WERI-Rb-1 (cell line): ENCODE measurements around the gene PPP1R9A.
A peak's percentile ranks its signal among the peaks of the same experiment; 100 is the strongest.

Source experiments
- DNase-seq: peaks from one replicate; pipeline ENCODE4 v3.0.0-alpha.2; 2020
- H3K27ac ChIP-seq: fragments of 250-450 bp; sonication (Bioruptor Pico); 2 replicates; pipeline ENCODE4 v1.5.1; 2020; ENCODE audit warnings: mild to moderate bottlenecking, moderate library complexity
- H3K27me3 ChIP-seq: fragments of 250-450 bp; sonication (Bioruptor Pico); 2 replicates; pipeline ENCODE4 v1.5.1; 2021; ENCODE audit warnings: mild to moderate bottlenecking, low read depth, moderate library complexity; ENCODE audit not compliant: insufficient read depth, severe bottlenecking
- H3K36me3 ChIP-seq: fragments of 250-450 bp; sonication (Bioruptor Pico); 2 replicates; pipeline ENCODE4 v1.5.1; 2020; ENCODE audit warnings: mild to moderate bottlenecking, moderate library complexity
- H3K4me3 ChIP-seq: 2 replicates; pipeline ENCODE4 v1.5.1; 2011; ENCODE audit warnings: low read depth, mild to moderate bottlenecking, control low read depth, low read length
- H3K9me3 ChIP-seq: fragments of 250-450 bp; sonication (Bioruptor Pico); 2 replicates; pipeline ENCODE4 v1.5.1; 2021; ENCODE audit warnings: mild to moderate bottlenecking, moderate library complexity; ENCODE audit not compliant: severe bottlenecking
- TF ChIP-seq, protein P1 (sequence below): IDR thresholded peaks from 2 replicates; pipeline ENCODE4 v1.5.1; 2011; ENCODE audit warnings: low read depth, mild to moderate bottlenecking, control low read depth, inconsistent platforms, low read length

The PPP1R9A gene

DNA sequence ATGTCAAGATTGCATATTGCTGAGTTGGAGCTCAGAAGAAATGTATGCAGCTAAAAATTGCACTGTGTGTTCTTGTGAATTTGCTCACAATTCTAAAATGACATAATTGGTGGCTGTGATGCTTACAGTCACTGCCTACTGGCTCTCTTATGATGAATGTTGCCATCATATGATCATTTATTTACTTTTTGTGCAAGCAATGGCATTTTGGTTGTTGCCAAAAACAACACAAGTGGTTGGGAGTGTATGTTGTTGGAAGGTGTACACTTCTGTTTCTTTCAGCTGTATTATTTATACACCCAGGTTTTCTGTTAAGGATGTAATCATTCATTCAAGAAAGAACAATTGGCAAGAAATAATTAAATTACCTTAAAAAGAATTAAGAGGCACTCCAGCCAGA is 388.0 kb downstream of the PPP1R9A start:
- DNase-seq: no peak
- Histone ChIP-seq H3K27me3 (no peaks in the 10 kb centered on the region), H3K27ac (no peak overlapping the region), H3K9me3 (no peaks in the 10 kb centered on the region), H3K4me3 (no peak overlapping the region), H3K36me3 (peaks cover 4% of the 10 kb centered on the region; the same call in 1 of the 2 replicates)
- TF ChIP-seq, protein P1, sequence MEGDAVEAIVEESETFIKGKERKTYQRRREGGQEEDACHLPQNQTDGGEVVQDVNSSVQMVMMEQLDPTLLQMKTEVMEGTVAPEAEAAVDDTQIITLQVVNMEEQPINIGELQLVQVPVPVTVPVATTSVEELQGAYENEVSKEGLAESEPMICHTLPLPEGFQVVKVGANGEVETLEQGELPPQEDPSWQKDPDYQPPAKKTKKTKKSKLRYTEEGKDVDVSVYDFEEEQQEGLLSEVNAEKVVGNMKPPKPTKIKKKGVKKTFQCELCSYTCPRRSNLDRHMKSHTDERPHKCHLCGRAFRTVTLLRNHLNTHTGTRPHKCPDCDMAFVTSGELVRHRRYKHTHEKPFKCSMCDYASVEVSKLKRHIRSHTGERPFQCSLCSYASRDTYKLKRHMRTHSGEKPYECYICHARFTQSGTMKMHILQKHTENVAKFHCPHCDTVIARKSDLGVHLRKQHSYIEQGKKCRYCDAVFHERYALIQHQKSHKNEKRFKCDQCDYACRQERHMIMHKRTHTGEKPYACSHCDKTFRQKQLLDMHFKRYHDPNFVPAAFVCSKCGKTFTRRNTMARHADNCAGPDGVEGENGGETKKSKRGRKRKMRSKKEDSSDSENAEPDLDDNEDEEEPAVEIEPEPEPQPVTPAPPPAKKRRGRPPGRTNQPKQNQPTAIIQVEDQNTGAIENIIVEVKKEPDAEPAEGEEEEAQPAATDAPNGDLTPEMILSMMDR: no peak

DNA sequence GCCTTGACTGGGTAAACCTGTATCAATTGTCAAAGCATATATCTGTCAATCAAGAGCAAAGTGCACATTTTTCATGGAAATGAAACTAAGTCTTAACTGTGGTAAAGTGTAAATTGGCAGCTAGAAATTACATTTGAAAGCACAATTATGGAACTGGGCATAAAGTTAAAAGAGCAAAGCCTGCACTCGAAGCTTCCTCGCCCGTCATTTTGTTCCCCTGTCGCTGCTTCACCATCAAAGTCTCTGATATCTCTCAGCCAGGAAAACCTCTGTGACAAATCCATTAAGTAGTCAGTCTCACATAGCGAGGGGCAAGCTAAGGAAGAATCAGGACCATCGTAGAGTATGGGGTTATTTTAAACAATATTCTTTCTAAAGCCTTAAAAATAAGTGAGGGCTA is 389.1 kb downstream of the PPP1R9A start:
- H3K27me3 ChIP-seq: no peaks in the 10 kb centered on the region
- no peaks in the 10 kb centered on the region for H3K9me3 ChIP-seq
- TF ChIP-seq, protein P1: no peak
- H3K27ac ChIP-seq: no peak overlapping the region
- no peak overlapping the region for H3K4me3 ChIP-seq
- no peak for DNase-seq
- no peaks in the 10 kb centered on the region for H3K36me3 ChIP-seq

DNA sequence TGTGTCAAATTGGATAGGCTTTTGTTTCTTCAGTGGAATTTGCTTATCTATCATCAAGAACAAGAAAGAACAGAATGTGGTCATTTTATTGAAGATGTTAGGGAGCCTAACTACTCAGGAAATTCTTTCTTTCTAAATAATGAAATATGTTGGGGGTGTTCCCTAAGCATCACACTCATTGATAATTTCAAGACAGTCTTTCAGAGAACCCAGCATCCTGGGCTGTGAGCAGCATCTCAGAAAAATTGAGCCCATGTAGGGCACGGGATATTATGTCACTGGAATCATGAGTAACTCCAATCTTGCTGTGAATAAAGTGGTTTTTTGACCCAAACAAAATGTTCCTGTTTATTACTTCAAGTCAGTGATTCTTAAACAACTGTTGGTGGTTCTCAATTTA is 389.6 kb downstream of the PPP1R9A start:
- TF ChIP-seq, protein P1: no peak
- Histone ChIP-seq H3K4me3 (no peak overlapping the region), H3K27me3 (no peaks in the 10 kb centered on the region), H3K9me3 (no peaks in the 10 kb centered on the region), H3K36me3 (no peaks in the 10 kb centered on the region), H3K27ac (no peak overlapping the region)
- no peak for DNase-seq

DNA sequence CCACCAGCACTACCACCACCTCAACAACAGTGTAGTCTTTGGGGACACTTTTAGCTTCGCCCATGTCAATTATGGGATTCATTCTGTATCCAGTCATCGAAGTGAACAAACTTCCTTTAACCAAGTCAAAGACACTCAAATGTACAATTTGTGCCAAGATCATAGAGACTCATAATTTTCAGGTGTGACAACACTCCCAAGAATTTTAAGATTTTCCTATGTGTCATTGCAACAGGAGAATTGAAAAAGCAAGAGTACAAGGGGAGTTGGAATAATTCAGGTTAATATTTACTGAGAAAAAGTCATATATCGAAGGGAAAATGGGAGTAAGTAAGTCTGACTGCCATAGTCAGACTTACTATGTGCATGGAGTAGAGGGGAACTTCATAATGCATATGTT is 390.7 kb downstream of the PPP1R9A start:
- TF ChIP-seq, protein P1: no peak
- DNase-seq: no peak
- no peaks in the 10 kb centered on the region for H3K27me3 ChIP-seq
- H3K4me3 ChIP-seq: no peak overlapping the region
- H3K9me3 ChIP-seq: no peaks in the 10 kb centered on the region
- H3K27ac ChIP-seq: no peak overlapping the region
- H3K36me3 ChIP-seq: no peaks in the 10 kb centered on the region

- no peaks in the 10 kb centered on the region for H3K9me3 ChIP-seq
- TF ChIP-seq, protein P1: no peak
- peak; percentile 9 for DNase-seq
- H3K27ac ChIP-seq: no peak overlapping the region
- no peaks in the 10 kb centered on the region for H3K27me3 ChIP-seq
- no peak overlapping the region for H3K4me3 ChIP-seq
- H3K36me3 ChIP-seq: no peaks in the 10 kb centered on the region
Observed at GRCh38 chr7:95303013-95303905, 395.9 kb downstream of the PPP1R9A start.
